GM21526 (cell line): ENCODE data around the gene HMGCS1.
A peak's percentile ranks its signal among the peaks of the same experiment; 100 is the strongest.
"Not testable (repeated sequence)": the region's sequence is repeated elsewhere in the genome, so short reads cannot be mapped to it uniquely, and the experiment has no call there.

Source experiments
- ATAC-seq: cut with Tn5 transposase; IDR thresholded peaks from one replicate; pipeline ENCODE4 v1.9.1; 2021; ENCODE audit warnings: moderate library complexity; ENCODE audit not compliant: unreplicated experiment, low FRiP score

HMGCS1 gene

GRCh38 chr5:43279548-43280274 lies 33.5 kb downstream of the HMGCS1 start:
- no peak for ATAC-seq

GRCh38 chr5:43275391-43275790 lies 37.8 kb downstream of the HMGCS1 start:
- ATAC-seq = no peak

- no peak for ATAC-seq
Observed at GRCh38 chr5:43274435-43275114, 38.6 kb downstream of the HMGCS1 start.

GRCh38 chr5:43273552-43273951 lies 39.7 kb downstream of the HMGCS1 start:
- no peak for ATAC-seq

- ATAC-seq = no peak
Observed at GRCh38 chr5:43270645-43271044, 42.6 kb downstream of the HMGCS1 start.

- ATAC-seq = no peak
Observed at GRCh38 chr5:43268188-43268820, 44.9 kb downstream of the HMGCS1 start.

GRCh38 chr5:43262269-43262668 lies 50.9 kb downstream of the HMGCS1 start:
- not testable (repeated sequence) for ATAC-seq

GRCh38 chr5:43258116-43258515 lies 55.1 kb downstream of the HMGCS1 start:
- no peak for ATAC-seq

GRCh38 chr5:43256261-43256966 lies 56.8 kb downstream of the HMGCS1 start:
- no peak for ATAC-seq

- ATAC-seq = no peak
Observed at GRCh38 chr5:43255704-43256103, 57.5 kb downstream of the HMGCS1 start.

- ATAC-seq = no peak
Observed at GRCh38 chr5:43251754-43252153, 61.5 kb downstream of the HMGCS1 start.

GRCh38 chr5:43245724-43246385 lies 67.4 kb downstream of the HMGCS1 start:
- peak; percentile 45 for ATAC-seq

- ATAC-seq = peak; percentile 68
Observed at GRCh38 chr5:43244823-43245565, 68.2 kb downstream of the HMGCS1 start.

- no peak for ATAC-seq
Observed at GRCh38 chr5:43243270-43243669, 69.9 kb downstream of the HMGCS1 start.

GRCh38 chr5:43242196-43242595 lies 71.0 kb downstream of the HMGCS1 start:
- ATAC-seq = no peak
